WTC11 (cell line): Measurements from ENCODE around the gene KDM5A. TPM values are rescaled to one million over a fixed set of nuclear protein-coding genes. Genes with fewer than 3 reads are reported as not detected.
"Not testable (repeated sequence)": the region's sequence is repeated elsewhere in the genome, so short reads cannot be mapped to it uniquely, and the experiment has no call there.

Experiments
- ATAC-seq: fragments of 200-7000 bp; cut with Tn5 transposase; 2 replicates; pipeline ENCODE4 v1.10.0; 2021; ENCODE audit warnings: mild to moderate bottlenecking, moderate library complexity
- CTCF ChIA-PET: fragments of 300-600 bp; sonication (Branson Sonifier 250); formaldehyde crosslinking; loops from one replicate; lab custom pipeline; 2021; ENCODE audit warnings: antibody characterized with exemption; lab: Charles Lee
- POLR2A ChIA-PET: fragments of 350-600 bp; sonication (Branson Sonifier 250); formaldehyde crosslinking; loops from one replicate; lab custom pipeline; 2021; ENCODE audit warnings: antibody characterized with exemption; lab: Charles Lee
- DNase-seq: peaks from one replicate; pipeline ENCODE4 v3.0.0; 2021; ENCODE audit warnings: low spot score
- H3K27ac Mint-ChIP-seq: 2 replicates; pipeline ENCODE4 v1.8.0; 2021; ENCODE audit warnings: mixed read lengths
- H3K27me3 Mint-ChIP-seq: 2 replicates; pipeline ENCODE4 v1.8.0; 2021; ENCODE audit warnings: low read depth, mild to moderate bottlenecking, moderate library complexity, mixed read lengths
- H3K36me3 Mint-ChIP-seq: 2 replicates; pipeline ENCODE4 v1.8.0; 2021; ENCODE audit warnings: mixed read lengths
- H3K4me1 Mint-ChIP-seq: 2 replicates; pipeline ENCODE4 v1.8.0; 2022; ENCODE audit warnings: mixed read lengths
- H3K4me3 Mint-ChIP-seq: 2 replicates; pipeline ENCODE4 v1.8.0; 2021; ENCODE audit warnings: mild to moderate bottlenecking, moderate library complexity, mixed read lengths
- H3K9me3 Mint-ChIP-seq: 2 replicates; pipeline ENCODE4 v1.8.0; 2021; ENCODE audit warnings: mixed read lengths
- ERG ChIP-seq: fragments of 250-450 bp; sonication (Bioruptor Pico); IDR thresholded peaks from 2 replicates; pipeline ENCODE4 v1.8.0; 2021; ENCODE audit warnings: mild to moderate bottlenecking
- FOXP1 ChIP-seq: sonication (generic); formaldehyde crosslinking; IDR thresholded peaks from 2 replicates; pipeline ENCODE4 v1.8.0; 2022; ENCODE audit warnings: missing genetic modification reagents, mild to moderate bottlenecking, moderate library complexity, borderline replicate concordance
- NFATC4 ChIP-seq: fragments of 250-450 bp; sonication (Bioruptor Pico); IDR thresholded peaks from 2 replicates; pipeline ENCODE4 v1.9.0; 2021; ENCODE audit warnings: mild to moderate bottlenecking
- NR3C1 ChIP-seq: sonication (generic); formaldehyde crosslinking; conservative IDR thresholded peaks from 2 replicates; pipeline ENCODE4 v1.8.1; 2023; ENCODE audit warnings: low read depth, mild to moderate bottlenecking, missing genetic modification reagents
- STAT6 ChIP-seq: sonication (generic); formaldehyde crosslinking; conservative IDR thresholded peaks from 2 replicates; pipeline ENCODE4 v1.8.1; 2023; ENCODE audit warnings: mild to moderate bottlenecking, low read depth, missing genetic modification reagents, moderate library complexity
- TEAD1 ChIP-seq: sonication (generic); formaldehyde crosslinking; IDR thresholded peaks from 2 replicates; pipeline ENCODE4 v1.8.0; 2022; ENCODE audit warnings: mild to moderate bottlenecking, missing genetic modification reagents
- ZNF121 ChIP-seq: sonication (generic); formaldehyde crosslinking; IDR thresholded peaks from 2 replicates; pipeline ENCODE4 v1.8.0; 2023; ENCODE audit warnings: missing genetic modification reagents
- ZNF396 ChIP-seq: fragments of 250-450 bp; sonication (Bioruptor Pico); IDR thresholded peaks from 2 replicates; pipeline ENCODE4 v1.8.0; 2021; ENCODE audit warnings: mild to moderate bottlenecking, moderate library complexity, borderline replicate concordance
- ZSCAN18 ChIP-seq: fragments of 250-450 bp; sonication (Bioruptor Pico); IDR thresholded peaks from 2 replicates; pipeline ENCODE4 v2.1.2; 2022; ENCODE audit warnings: mild to moderate bottlenecking, moderate library complexity
- total RNA-seq: library from RNA; stranded (reverse); gene quantifications from 3 replicates; pipeline ENCODE4 v1.2.3, GENCODE V29; 2021
- TF ChIP-seq, protein P1 (sequence below): sonication (generic); formaldehyde crosslinking; IDR thresholded peaks from 2 replicates; pipeline ENCODE4 v1.8.1; 2022; ENCODE audit warnings: low read depth, mild to moderate bottlenecking, moderate library complexity, missing genetic modification reagents, borderline replicate concordance
- TF ChIP-seq, protein P2 (sequence below): sonication (generic); formaldehyde crosslinking; IDR thresholded peaks from 2 replicates; pipeline ENCODE4 v1.8.0; 2023; ENCODE audit warnings: mild to moderate bottlenecking, missing genetic modification reagents
- TF ChIP-seq, protein P3 (sequence below): sonication (generic); formaldehyde crosslinking; IDR thresholded peaks from 2 replicates; pipeline ENCODE4 v1.8.0; 2023; ENCODE audit warnings: missing genetic modification reagents
- TF ChIP-seq, protein P4 (sequence below): fragments of 200-600 bp; IDR thresholded peaks from 2 replicates; pipeline ENCODE4 v1.8.0; 2022; ENCODE audit warnings: antibody characterized with exemption
- TF ChIP-seq, protein P5 (sequence below): sonication (generic); formaldehyde crosslinking; IDR thresholded peaks from 2 replicates; pipeline ENCODE4 v1.8.0; 2023; ENCODE audit warnings: missing genetic modification reagents, mild to moderate bottlenecking, borderline replicate concordance

Gene KDM5A
- total RNA-seq, 1 experiment from 2014 or later = 57.6 TPM

DNA sequence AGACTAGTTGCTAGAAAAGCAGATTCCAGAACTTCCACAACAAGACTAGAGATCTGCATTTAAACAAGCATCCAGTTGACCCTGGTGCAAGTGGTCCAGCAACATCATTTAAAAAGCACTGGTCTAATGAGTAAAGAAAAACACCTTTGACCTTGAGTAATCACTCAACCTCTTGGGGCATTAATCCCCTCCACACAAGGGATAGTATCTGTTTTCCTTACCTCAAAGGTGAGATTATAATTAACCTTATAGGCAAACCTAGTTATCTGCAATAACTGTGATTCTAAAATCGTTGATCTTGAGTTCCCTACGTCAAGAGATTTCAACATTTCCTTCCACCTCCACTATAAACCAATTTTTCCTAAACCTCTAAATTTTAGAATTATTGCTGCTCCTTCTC, 1.1 kb downstream of the KDM5A start (continued):
- TF ChIP-seq ERG (no peak), ZNF396 (CRISPR knock-in tag) (no peak), ZSCAN18 (CRISPR knock-in tag) (no peak), FOXP1 (CRISPR knock-in tag) (no peak)
- TF ChIP-seq, protein P1, sequence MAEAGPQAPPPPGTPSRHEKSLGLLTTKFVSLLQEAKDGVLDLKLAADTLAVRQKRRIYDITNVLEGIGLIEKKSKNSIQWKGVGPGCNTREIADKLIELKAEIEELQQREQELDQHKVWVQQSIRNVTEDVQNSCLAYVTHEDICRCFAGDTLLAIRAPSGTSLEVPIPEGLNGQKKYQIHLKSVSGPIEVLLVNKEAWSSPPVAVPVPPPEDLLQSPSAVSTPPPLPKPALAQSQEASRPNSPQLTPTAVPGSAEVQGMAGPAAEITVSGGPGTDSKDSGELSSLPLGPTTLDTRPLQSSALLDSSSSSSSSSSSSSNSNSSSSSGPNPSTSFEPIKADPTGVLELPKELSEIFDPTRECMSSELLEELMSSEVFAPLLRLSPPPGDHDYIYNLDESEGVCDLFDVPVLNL (CRISPR knock-in tag) = no peak
- TF ChIP-seq, protein P2, sequence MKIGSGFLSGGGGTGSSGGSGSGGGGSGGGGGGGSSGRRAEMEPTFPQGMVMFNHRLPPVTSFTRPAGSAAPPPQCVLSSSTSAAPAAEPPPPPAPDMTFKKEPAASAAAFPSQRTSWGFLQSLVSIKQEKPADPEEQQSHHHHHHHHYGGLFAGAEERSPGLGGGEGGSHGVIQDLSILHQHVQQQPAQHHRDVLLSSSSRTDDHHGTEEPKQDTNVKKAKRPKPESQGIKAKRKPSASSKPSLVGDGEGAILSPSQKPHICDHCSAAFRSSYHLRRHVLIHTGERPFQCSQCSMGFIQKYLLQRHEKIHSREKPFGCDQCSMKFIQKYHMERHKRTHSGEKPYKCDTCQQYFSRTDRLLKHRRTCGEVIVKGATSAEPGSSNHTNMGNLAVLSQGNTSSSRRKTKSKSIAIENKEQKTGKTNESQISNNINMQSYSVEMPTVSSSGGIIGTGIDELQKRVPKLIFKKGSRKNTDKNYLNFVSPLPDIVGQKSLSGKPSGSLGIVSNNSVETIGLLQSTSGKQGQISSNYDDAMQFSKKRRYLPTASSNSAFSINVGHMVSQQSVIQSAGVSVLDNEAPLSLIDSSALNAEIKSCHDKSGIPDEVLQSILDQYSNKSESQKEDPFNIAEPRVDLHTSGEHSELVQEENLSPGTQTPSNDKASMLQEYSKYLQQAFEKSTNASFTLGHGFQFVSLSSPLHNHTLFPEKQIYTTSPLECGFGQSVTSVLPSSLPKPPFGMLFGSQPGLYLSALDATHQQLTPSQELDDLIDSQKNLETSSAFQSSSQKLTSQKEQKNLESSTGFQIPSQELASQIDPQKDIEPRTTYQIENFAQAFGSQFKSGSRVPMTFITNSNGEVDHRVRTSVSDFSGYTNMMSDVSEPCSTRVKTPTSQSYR (CRISPR knock-in tag) = no peak
- TF ChIP-seq, protein P3, sequence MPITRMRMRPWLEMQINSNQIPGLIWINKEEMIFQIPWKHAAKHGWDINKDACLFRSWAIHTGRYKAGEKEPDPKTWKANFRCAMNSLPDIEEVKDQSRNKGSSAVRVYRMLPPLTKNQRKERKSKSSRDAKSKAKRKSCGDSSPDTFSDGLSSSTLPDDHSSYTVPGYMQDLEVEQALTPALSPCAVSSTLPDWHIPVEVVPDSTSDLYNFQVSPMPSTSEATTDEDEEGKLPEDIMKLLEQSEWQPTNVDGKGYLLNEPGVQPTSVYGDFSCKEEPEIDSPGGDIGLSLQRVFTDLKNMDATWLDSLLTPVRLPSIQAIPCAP (CRISPR knock-in tag) = no peak

DNA sequence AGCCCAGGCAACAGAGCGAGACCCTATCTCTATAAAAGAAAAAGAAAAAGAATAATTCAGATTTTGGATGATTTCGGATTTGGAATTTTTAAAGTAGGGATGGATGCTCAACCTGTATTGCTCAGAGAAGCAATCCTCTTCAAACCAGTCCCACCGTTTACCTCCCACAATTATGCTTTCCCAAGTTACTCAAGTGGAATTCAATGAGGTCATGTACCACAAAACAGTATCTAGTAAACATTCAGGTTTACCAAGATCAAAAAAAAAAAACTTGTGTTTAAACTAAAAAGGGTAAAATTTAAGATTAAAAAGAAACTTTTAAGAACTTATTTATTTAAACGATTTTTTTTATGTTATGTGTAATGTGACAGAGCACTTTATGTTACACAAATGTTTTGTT, 2.5 kb downstream of the KDM5A start:
- Mint-ChIP-seq H3K36me3 (peaks cover 26% of the 10 kb centered on the region), H3K27ac (no peak overlapping the region), H3K4me1 (peaks cover 20% of the 10 kb centered on the region), H3K4me3 (no peak overlapping the region; the same call in 1 of the 2 replicates), H3K27me3 (no peaks in the 10 kb centered on the region; the same call in 1 of the 2 replicates), H3K9me3 (no peaks in the 10 kb centered on the region)
- DNase-seq (no peak), ATAC-seq (no peak)
- ChIA-PET CTCF (no interaction called here), POLR2A (no interaction called here)
- TF ChIP-seq, protein P4, sequence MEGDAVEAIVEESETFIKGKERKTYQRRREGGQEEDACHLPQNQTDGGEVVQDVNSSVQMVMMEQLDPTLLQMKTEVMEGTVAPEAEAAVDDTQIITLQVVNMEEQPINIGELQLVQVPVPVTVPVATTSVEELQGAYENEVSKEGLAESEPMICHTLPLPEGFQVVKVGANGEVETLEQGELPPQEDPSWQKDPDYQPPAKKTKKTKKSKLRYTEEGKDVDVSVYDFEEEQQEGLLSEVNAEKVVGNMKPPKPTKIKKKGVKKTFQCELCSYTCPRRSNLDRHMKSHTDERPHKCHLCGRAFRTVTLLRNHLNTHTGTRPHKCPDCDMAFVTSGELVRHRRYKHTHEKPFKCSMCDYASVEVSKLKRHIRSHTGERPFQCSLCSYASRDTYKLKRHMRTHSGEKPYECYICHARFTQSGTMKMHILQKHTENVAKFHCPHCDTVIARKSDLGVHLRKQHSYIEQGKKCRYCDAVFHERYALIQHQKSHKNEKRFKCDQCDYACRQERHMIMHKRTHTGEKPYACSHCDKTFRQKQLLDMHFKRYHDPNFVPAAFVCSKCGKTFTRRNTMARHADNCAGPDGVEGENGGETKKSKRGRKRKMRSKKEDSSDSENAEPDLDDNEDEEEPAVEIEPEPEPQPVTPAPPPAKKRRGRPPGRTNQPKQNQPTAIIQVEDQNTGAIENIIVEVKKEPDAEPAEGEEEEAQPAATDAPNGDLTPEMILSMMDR = no peak
- TF ChIP-seq, protein P5, sequence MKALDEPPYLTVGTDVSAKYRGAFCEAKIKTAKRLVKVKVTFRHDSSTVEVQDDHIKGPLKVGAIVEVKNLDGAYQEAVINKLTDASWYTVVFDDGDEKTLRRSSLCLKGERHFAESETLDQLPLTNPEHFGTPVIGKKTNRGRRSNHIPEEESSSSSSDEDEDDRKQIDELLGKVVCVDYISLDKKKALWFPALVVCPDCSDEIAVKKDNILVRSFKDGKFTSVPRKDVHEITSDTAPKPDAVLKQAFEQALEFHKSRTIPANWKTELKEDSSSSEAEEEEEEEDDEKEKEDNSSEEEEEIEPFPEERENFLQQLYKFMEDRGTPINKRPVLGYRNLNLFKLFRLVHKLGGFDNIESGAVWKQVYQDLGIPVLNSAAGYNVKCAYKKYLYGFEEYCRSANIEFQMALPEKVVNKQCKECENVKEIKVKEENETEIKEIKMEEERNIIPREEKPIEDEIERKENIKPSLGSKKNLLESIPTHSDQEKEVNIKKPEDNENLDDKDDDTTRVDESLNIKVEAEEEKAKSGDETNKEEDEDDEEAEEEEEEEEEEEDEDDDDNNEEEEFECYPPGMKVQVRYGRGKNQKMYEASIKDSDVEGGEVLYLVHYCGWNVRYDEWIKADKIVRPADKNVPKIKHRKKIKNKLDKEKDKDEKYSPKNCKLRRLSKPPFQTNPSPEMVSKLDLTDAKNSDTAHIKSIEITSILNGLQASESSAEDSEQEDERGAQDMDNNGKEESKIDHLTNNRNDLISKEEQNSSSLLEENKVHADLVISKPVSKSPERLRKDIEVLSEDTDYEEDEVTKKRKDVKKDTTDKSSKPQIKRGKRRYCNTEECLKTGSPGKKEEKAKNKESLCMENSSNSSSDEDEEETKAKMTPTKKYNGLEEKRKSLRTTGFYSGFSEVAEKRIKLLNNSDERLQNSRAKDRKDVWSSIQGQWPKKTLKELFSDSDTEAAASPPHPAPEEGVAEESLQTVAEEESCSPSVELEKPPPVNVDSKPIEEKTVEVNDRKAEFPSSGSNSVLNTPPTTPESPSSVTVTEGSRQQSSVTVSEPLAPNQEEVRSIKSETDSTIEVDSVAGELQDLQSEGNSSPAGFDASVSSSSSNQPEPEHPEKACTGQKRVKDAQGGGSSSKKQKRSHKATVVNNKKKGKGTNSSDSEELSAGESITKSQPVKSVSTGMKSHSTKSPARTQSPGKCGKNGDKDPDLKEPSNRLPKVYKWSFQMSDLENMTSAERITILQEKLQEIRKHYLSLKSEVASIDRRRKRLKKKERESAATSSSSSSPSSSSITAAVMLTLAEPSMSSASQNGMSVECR = no peak
- no peak for TF ChIP-seq STAT6
- TF ChIP-seq TEAD1 = no peak
- no peak for TF ChIP-seq ZNF121 (CRISPR knock-in tag)
- no peak for TF ChIP-seq NFATC4 (CRISPR knock-in tag)
- TF ChIP-seq NR3C1 (CRISPR knock-in tag) = no peak

DNA sequence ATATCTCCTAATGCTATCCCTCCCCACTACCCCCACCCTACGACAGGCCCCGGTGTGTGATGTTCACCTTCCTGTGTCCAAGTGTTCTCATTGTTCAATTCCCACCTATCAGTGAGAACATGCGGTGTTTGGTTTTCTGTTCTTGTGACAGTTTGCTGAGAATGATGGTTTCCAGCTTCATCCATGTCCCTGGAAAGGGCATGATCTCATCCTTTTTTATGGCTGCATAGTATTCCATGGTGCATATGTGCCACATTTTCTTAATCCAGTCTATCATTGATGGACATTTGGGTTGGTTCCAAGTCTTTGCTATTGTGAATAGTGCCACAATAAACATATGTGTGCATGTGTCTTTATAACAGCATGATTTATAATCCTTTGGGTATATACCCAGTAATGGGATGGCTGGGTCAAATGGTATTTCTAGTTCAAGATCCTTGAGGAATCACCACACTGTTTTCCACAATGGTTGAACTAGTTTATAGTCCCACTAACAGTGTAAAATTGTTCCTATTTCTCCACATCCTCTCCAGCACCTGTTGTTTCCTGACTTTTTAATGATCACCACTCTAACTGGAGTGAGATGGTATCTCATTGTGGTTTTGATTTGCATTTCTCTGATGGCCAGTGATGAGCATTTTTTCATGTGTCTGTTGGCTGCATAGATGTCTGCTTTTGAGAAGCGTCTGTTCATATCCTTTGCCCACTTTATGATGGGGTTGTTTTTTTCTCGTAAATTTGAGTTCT, 18.2 kb downstream of the KDM5A start:
- POLR2A ChIA-PET, H3K4me3 Mint-ChIP-seq, H3K27ac Mint-ChIP-seq, CTCF ChIA-PET, H3K27me3 Mint-ChIP-seq, ATAC-seq, DNase-seq, H3K4me1 Mint-ChIP-seq: not testable (repeated sequence)
- Mint-ChIP-seq H3K36me3 (peaks cover 86% of the 10 kb centered on the region), H3K9me3 (peaks cover 49% of the 10 kb centered on the region)
